EH (cell line): ENCODE data around the gene TTC1.
"Not testable (repeated sequence)": the region's sequence is repeated elsewhere in the genome, so short reads cannot be mapped to it uniquely, and the experiment has no call there.

Experiments
- DNase-seq: peaks from one replicate; pipeline ENCODE4 v3.0.0-alpha.2; 2015; ENCODE audit warnings: low read depth

Gene TTC1

GRCh38 chr5:159995907-159996306 is 13.0 kb upstream of the TTC1 start:
- DNase-seq: no peak

- DNase-seq: no peak
Measured at GRCh38 chr5:160001457-160001856, 7.5 kb upstream of the TTC1 start.

GRCh38 chr5:160007514-160007913 is 1.4 kb upstream of the TTC1 start:
- no peak for DNase-seq

- DNase-seq: not testable (repeated sequence)
Measured at GRCh38 chr5:160008529-160008876, 436 bp upstream of the TTC1 start.

- no peak for DNase-seq
Measured at GRCh38 chr5:160009591-160009989, 651 bp downstream of the TTC1 start.

GRCh38 chr5:160011471-160011870 is 2.5 kb downstream of the TTC1 start:
- no peak for DNase-seq

- DNase-seq: not testable (repeated sequence)
Measured at GRCh38 chr5:160014197-160014596, 5.3 kb downstream of the TTC1 start.

- DNase-seq: no peak
Measured at GRCh38 chr5:160018945-160019625, 10.1 kb downstream of the TTC1 start.

GRCh38 chr5:160020266-160020770 is 11.4 kb downstream of the TTC1 start:
- no peak for DNase-seq

- no peak for DNase-seq
Measured at GRCh38 chr5:160020964-160021363, 12.0 kb downstream of the TTC1 start.

GRCh38 chr5:160021831-160022446 is 13.0 kb downstream of the TTC1 start:
- DNase-seq: peak; percentile 71

GRCh38 chr5:160023007-160023907 is 14.3 kb downstream of the TTC1 start:
- no peak for DNase-seq

- no peak for DNase-seq
Measured at GRCh38 chr5:160023908-160024630, 15.1 kb downstream of the TTC1 start.

- DNase-seq: peak; percentile 30
Measured at GRCh38 chr5:160029004-160029403, 20.1 kb downstream of the TTC1 start.

GRCh38 chr5:160029540-160030139 is 20.7 kb downstream of the TTC1 start:
- DNase-seq: no peak

- DNase-seq: peak; percentile 25
Measured at GRCh38 chr5:160030631-160031377, 21.9 kb downstream of the TTC1 start.

- DNase-seq: no peak
Measured at GRCh38 chr5:160033546-160034252, 24.8 kb downstream of the TTC1 start.

- no peak for DNase-seq
Measured at GRCh38 chr5:160036243-160036642, 27.3 kb downstream of the TTC1 start.

- no peak for DNase-seq
Measured at GRCh38 chr5:160036884-160037283, 27.9 kb downstream of the TTC1 start.

GRCh38 chr5:160039810-160040470 is 31.0 kb downstream of the TTC1 start:
- DNase-seq: no peak
